ENCODE data around the gene INPP5D. TPM values are rescaled to one million over a fixed set of nuclear protein-coding genes. Genes with fewer than 3 reads are reported as not detected.

The INPP5D gene
- total and polyA plus RNA-seq, 2 of the 13 experiments (the other 11 are each of a cell fraction or from before 2014, with no cell fraction given), result 16.7 to 18.0 TPM

GRCh38 chr2:233010569-233011267 lies 49.4 kb upstream of the INPP5D start (continued):
- TF ChIP-seq, protein P1, sequence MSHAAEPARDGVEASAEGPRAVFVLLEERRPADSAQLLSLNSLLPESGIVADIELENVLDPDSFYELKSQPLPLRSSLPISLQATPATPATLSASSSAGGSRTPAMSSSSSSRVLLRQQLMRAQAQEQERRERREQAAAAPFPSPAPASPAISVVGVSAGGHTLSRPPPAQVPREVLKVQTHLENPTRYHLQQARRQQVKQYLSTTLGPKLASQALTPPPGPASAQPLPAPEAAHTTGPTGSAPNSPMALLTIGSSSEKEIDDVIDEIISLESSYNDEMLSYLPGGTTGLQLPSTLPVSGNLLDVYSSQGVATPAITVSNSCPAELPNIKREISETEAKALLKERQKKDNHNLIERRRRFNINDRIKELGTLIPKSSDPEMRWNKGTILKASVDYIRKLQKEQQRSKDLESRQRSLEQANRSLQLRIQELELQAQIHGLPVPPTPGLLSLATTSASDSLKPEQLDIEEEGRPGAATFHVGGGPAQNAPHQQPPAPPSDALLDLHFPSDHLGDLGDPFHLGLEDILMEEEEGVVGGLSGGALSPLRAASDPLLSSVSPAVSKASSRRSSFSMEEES (CRISPR knock-in tag; IDR thresholded peaks at IDR 0.05), result no peak
- TF ChIP-seq FOXA1 (IDR thresholded peaks at IDR 0.05) (no peak), FOXA1 (CRISPR knock-in tag; IDR thresholded peaks at IDR 0.05) (no peak)

- DNase-seq (ENCODE audit: low spot score) (no peak), ATAC-seq (no peak), FAIRE-seq (no peak)
- H3K4me3 ChIP-seq (replicated peaks in 1 of 3; ENCODE audit: insufficient read depth in 1 of 3, low read depth in 2 of 3, low read length in 3 of 3), result peak overlapping the region in 2 of 3 experiments; percentile 80 to 93; a peak in 2 of 6 replicates
- peaks cover 0 to 7% of the 10 kb centered on the region in 2 experiments; a peak in 1 of 5 replicates for H3K36me3 ChIP-seq (replicated peaks in 1 of 2; ENCODE audit: control insufficient read depth in 1 of 2, insufficient read depth in 2 of 2, low read length in 2 of 2)
- H2AFZ ChIP-seq (ENCODE audit: low read length), result no peak overlapping the region
- no TSS peak for BruUV-seq (replicated peaks)
- peak overlapping the region; percentile 87 for H3K4me2 ChIP-seq (ENCODE audit: low read depth, low read length)
- TF ChIP-seq ZNF549 (CRISPR knock-in tag; IDR thresholded peaks at IDR 0.05) (no peak), REXO4 (CRISPR knock-in tag; IDR thresholded peaks at IDR 0.05; ENCODE audit: borderline replicate concordance) (no peak), ZNF136 (CRISPR knock-in tag; IDR thresholded peaks at IDR 0.05; ENCODE audit: low read depth) (no peak), MED1 (CRISPR knock-in tag; IDR thresholded peaks at IDR 0.05) (no peak), SIN3B (IDR thresholded peaks at IDR 0.05; ENCODE audit: low read length) (no peak), ZNF567 (CRISPR knock-in tag; IDR thresholded peaks at IDR 0.05; ENCODE audit: borderline replicate concordance) (no peak)
- TF ChIP-seq, protein P2, sequence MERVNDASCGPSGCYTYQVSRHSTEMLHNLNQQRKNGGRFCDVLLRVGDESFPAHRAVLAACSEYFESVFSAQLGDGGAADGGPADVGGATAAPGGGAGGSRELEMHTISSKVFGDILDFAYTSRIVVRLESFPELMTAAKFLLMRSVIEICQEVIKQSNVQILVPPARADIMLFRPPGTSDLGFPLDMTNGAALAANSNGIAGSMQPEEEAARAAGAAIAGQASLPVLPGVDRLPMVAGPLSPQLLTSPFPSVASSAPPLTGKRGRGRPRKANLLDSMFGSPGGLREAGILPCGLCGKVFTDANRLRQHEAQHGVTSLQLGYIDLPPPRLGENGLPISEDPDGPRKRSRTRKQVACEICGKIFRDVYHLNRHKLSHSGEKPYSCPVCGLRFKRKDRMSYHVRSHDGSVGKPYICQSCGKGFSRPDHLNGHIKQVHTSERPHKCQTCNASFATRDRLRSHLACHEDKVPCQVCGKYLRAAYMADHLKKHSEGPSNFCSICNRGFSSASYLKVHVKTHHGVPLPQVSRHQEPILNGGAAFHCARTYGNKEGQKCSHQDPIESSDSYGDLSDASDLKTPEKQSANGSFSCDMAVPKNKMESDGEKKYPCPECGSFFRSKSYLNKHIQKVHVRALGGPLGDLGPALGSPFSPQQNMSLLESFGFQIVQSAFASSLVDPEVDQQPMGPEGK (CRISPR knock-in tag; IDR thresholded peaks at IDR 0.05), result 0 out of 2 replicates have a peak, but pooled peaks have one; percentile 11
- POLR2A ChIA-PET, result interaction anchor here (1.1 to 3.1 kb wide), 3 partner anchors 11 to 139 kb away, joined by 5 to 23 read pairs (median 9); no protein-coding TSS in a partner anchor
- peaks cover 21% of the 10 kb centered on the region for H3K79me2 ChIP-seq (ENCODE audit: insufficient read depth, low read length)
- H3K9me3 ChIP-seq (ENCODE audit: low read length), result no peaks in the 10 kb centered on the region
- in situ Hi-C loops (cut with HindIII; ENCODE audit: extremely low pct_ligation_motif_present, low pct_unique_long_range_greater_than_20kb), result no loop called here
- WGBS (ENCODE audit: low lambda C conversion rate), result 95% methylated on average over 6 of the region's 6 CpGs
- no peaks in the 10 kb centered on the region for H4K20me1 ChIP-seq (ENCODE audit: insufficient read depth, low read length)
- CTCF ChIA-PET (ENCODE audit: low intra/inter-chr PET ratio, low total read pairs), result no interaction called here
- peak overlapping the region; percentile 93 for H3K27ac ChIP-seq (ENCODE audit: extremely low read length, insufficient read depth, low read length)
- peak overlapping the region; percentile 88; the same call in 1 of the 2 replicates for H3K9ac ChIP-seq (ENCODE audit: insufficient read depth, low read depth, low read length)
- peaks cover 42% of the 10 kb centered on the region for H3K4me1 ChIP-seq (ENCODE audit: insufficient read depth, low read length)
- intact Hi-C loops (cut with micrococcal nuclease; ENCODE audit: unreplicated experiment), result loop anchor here (5.0 kb wide), 1 partner anchor 241 kb away; the partner anchor contains the start of gene ATG16L1
- H3K27me3 ChIP-seq (ENCODE audit: control insufficient read depth in 1 of 2, insufficient read depth in 2 of 2, low read length in 2 of 2), result no peaks in the 10 kb centered on the region; a peak in 1 of 5 replicates
Observed at GRCh38 chr2:233011268-233011650, 48.9 kb upstream of the INPP5D start.
